A549 (cell line): ENCODE measurements around the gene ANAPC5. TPM values are rescaled to one million over a fixed set of nuclear protein-coding genes. Genes with fewer than 3 reads are reported as not detected.

Source experiments
- ATAC-seq, 2 experiments: fragments of 200-7000 bp in 1 of 2; fragments of >200 bp in 1 of 2; cut with Nextera tagmentation in 1 of 2; cut with Tn5 transposase in 1 of 2; 3 replicates each; pipeline versions ENCODE4 v1.8.0 to v1.9.1; 2018 to 2020; ENCODE audit warnings: mild to moderate bottlenecking in 1 of 2, moderate library complexity in 1 of 2
- CTCF ChIA-PET: fragments of 300-600 bp; sonication (Branson Sonifier 250); formaldehyde crosslinking; extraction: SDS; loops from one replicate; lab custom pipeline; 2021; ENCODE audit warnings: antibody characterized with exemption, inconsistent platforms; lab: Yijun Ruan, JAX
- POLR2A ChIA-PET: fragments of 350-600 bp; formaldehyde crosslinking; extraction: SDS; loops from one replicate; lab custom pipeline; 2021; ENCODE audit warnings: antibody characterized with exemption, inconsistent platforms; lab: Yijun Ruan, JAX
- DNase-seq, 2 experiments: peaks; one replicate each; pipeline versions ENCODE4 v3.0.0 to v3.0.0-alpha.2; 2011 to 2016; ENCODE audit warnings: low read depth in 1 of 2, low spot score in 1 of 2
- FAIRE-seq: peaks from 2 replicates; lab custom pipeline; 2011; peaks lifted over from hg19 to GRCh38; lab: Jason Lieb, UNC
- H3K27ac ChIP-seq, 2 experiments: fragments of >200 bp; sonication (Bioruptor Twin); formaldehyde crosslinking; 3 replicates each; pipeline ENCODE4 v1.5.1; 2016 to 2017
- H3K4me1 ChIP-seq: fragments of >200 bp; sonication (Bioruptor Twin); formaldehyde crosslinking; 3 replicates; pipeline ENCODE4 v1.6.1; 2016
- H3K4me2 ChIP-seq: fragments of >200 bp; sonication (Bioruptor Twin); formaldehyde crosslinking; 3 replicates; pipeline ENCODE4 v1.6.1; 2016
- H3K4me3 ChIP-seq: fragments of >200 bp; sonication (Bioruptor Twin); formaldehyde crosslinking; 3 replicates; pipeline ENCODE4 v1.5.1; 2016
- H3K9me3 ChIP-seq: fragments of >200 bp; sonication (Bioruptor Twin); formaldehyde crosslinking; 3 replicates; pipeline ENCODE4 v1.6.1; 2016
- BCL3 ChIP-seq: fragments of >200 bp; sonication (Bioruptor Twin); formaldehyde crosslinking; IDR thresholded peaks from 3 replicates; pipeline ENCODE4 v1.6.1; 2016
- CBX8 ChIP-seq: fragments of 200-600 bp; sonication (generic); IDR thresholded peaks from 2 replicates; pipeline ENCODE4 v1.6.1; 2016
- CHD2 ChIP-seq: fragments of 150-350 bp; IDR thresholded peaks from 2 replicates; pipeline ENCODE4 v1.6.1; 2014; ENCODE audit warnings: low read length; ENCODE audit not compliant: partially characterized antibody
- CTCF ChIP-seq: fragments of >200 bp; sonication (Bioruptor Twin); formaldehyde crosslinking; IDR thresholded peaks from 3 replicates; pipeline ENCODE4 v1.5.1; 2016
- EHF ChIP-seq: fragments of 250-450 bp; sonication (Bioruptor Pico); IDR thresholded peaks from 2 replicates; pipeline ENCODE4 v1.5.0; 2020; ENCODE audit warnings: mild to moderate bottlenecking
- ELK1 ChIP-seq: fragments of 150-350 bp; IDR thresholded peaks from 2 replicates; pipeline ENCODE4 v1.6.1; 2014; ENCODE audit warnings: low read depth, mild to moderate bottlenecking, low read length
- EP300 ChIP-seq, 2 experiments: fragments of >200 bp; sonication (Bioruptor Twin); formaldehyde crosslinking; IDR thresholded peaks; 2 replicates in 1 of 2; 3 replicates in 1 of 2; pipeline ENCODE4 v1.6.1; 2016 to 2017
- HDAC2 ChIP-seq: fragments of 200-600 bp; sonication (generic); IDR thresholded peaks from 2 replicates; pipeline ENCODE4 v1.6.1; 2016
- HEYL ChIP-seq: fragments of 250-450 bp; sonication (Bioruptor Pico); IDR thresholded peaks from 2 replicates; pipeline ENCODE4 v1.8.0; 2021; ENCODE audit warnings: mild to moderate bottlenecking, moderate library complexity
- HOXB13 ChIP-seq: fragments of 250-450 bp; sonication (Bioruptor Pico); IDR thresholded peaks from 2 replicates; pipeline ENCODE4 v1.5.0; 2020; ENCODE audit warnings: low read depth, mild to moderate bottlenecking, moderate library complexity
- JUNB ChIP-seq: fragments of >200 bp; sonication (Bioruptor Twin); formaldehyde crosslinking; IDR thresholded peaks from 2 replicates; pipeline ENCODE4 v1.6.1; 2016
- KDM5A ChIP-seq: fragments of 200-600 bp; sonication (generic); IDR thresholded peaks from 2 replicates; pipeline ENCODE4 v1.6.1; 2016; ENCODE audit warnings: antibody characterized with exemption, mild to moderate bottlenecking
- MAX ChIP-seq: IDR thresholded peaks from 2 replicates; pipeline ENCODE4 v1.6.1; 2012
- MAZ ChIP-seq: fragments of 150-350 bp; IDR thresholded peaks from 2 replicates; pipeline ENCODE4 v1.6.1; 2014; ENCODE audit warnings: antibody characterized with exemption, low read depth, low read length, borderline replicate concordance
- NFE2L2 ChIP-seq: fragments of 150-350 bp; conservative IDR thresholded peaks from 2 replicates; pipeline ENCODE4 v1.6.1; 2014; ENCODE audit warnings: low read length
- POLR2AphosphoS2 ChIP-seq: conservative IDR thresholded peaks from 2 replicates; pipeline ENCODE4 v1.6.1; 2012; ENCODE audit warnings: low read length, improper control_type of control experiment, inconsistent platforms
- RNF2 ChIP-seq: fragments of 200-600 bp; sonication (generic); IDR thresholded peaks from 2 replicates; pipeline ENCODE4 v1.6.1; 2016; ENCODE audit warnings: low read depth, mild to moderate bottlenecking, antibody characterized with exemption, moderate library complexity, borderline replicate concordance
- SREBF2 ChIP-seq: fragments of 450-650 bp; IDR thresholded peaks from 2 replicates; pipeline ENCODE4 v1.6.1; 2014; ENCODE audit warnings: mild to moderate bottlenecking, moderate library complexity
- USF2 ChIP-seq: fragments of 450-650 bp; IDR thresholded peaks from 2 replicates; pipeline ENCODE4 v1.6.1; 2014; ENCODE audit warnings: antibody characterized with exemption
- ZFP36 ChIP-seq: fragments of 450-650 bp; IDR thresholded peaks from 2 replicates; pipeline ENCODE4 v1.6.1; 2014; ENCODE audit warnings: borderline replicate concordance; ENCODE audit not compliant: partially characterized antibody
- ZSCAN20 ChIP-seq: fragments of 250-450 bp; sonication (Bioruptor Pico); IDR thresholded peaks from 2 replicates; pipeline ENCODE4 v1.8.0; 2022; ENCODE audit warnings: mild to moderate bottlenecking, moderate library complexity
- WGBS: methylation state at CpG from one replicate; pipeline ENCODE4 v1.1.6; 2017; ENCODE audit errors: missing lambda C conversion rate; 5-methylcytosine and 5-hydroxymethylcytosine counted together
- polyA plus RNA-seq, 4 experiments: library from polyadenylated mRNA; depleted of rRNA in 3 of 4; stranded (reverse); fragments of >200 nt; fragmentation: RNase III in 1 of 4; extraction: RNeasy Plus Mini Kit Qiagen cat#74134 plus additional on column Dnase treatment in 1 of 4; gene quantifications; 2 replicates in 3 of 4; 3 replicates in 1 of 4; pipeline ENCODE4 v1.2.3, GENCODE V29; 2011 to 2017
- TF ChIP-seq, protein P1 (sequence below): IDR thresholded peaks from 2 replicates; pipeline ENCODE4 v1.6.1; 2012

ANAPC5 gene
- polyA plus RNA-seq, 2 of the 4 experiments (the other 2 are of a cell fraction), result 91.6 to 225 TPM

- Histone ChIP-seq H3K4me3 (no peak overlapping the region), H3K27ac (peak overlapping the region in 1 of 2 experiments; percentile 77; a peak in 1 of 6 replicates), H3K4me1 (peaks cover 9% of the 10 kb centered on the region), H3K9me3 (no peaks in the 10 kb centered on the region), H3K4me2 (peak overlapping the region; percentile 41; the same call in 2 of the 3 replicates)
- no peak for FAIRE-seq
- 91% methylated on average over 6 of the region's 6 CpGs for WGBS
- ChIA-PET CTCF (interaction anchor here (0.5 to 2.4 kb wide), 10 partner anchors 8 to 110 kb away, joined by 3 to 7 read pairs (median 3); no protein-coding TSS in a partner anchor), POLR2A (interaction anchor here (0.6 to 0.7 kb wide), 2 partner anchors 74 to 395 kb away, joined by 3 read pairs; no protein-coding TSS in a partner anchor)
- TF ChIP-seq USF2, result no peak
- no peak for TF ChIP-seq MAZ
- no peak for TF ChIP-seq CTCF
- TF ChIP-seq RNF2, result no peak
- no peak for DNase-seq
- ATAC-seq, result 0 out of 6 replicates have a peak, but pooled peaks of 1 of the 2 experiments have one; percentile 14
Observed at GRCh38 chr12:121277374-121277759, 74.8 kb downstream of the ANAPC5 start.

DNA sequence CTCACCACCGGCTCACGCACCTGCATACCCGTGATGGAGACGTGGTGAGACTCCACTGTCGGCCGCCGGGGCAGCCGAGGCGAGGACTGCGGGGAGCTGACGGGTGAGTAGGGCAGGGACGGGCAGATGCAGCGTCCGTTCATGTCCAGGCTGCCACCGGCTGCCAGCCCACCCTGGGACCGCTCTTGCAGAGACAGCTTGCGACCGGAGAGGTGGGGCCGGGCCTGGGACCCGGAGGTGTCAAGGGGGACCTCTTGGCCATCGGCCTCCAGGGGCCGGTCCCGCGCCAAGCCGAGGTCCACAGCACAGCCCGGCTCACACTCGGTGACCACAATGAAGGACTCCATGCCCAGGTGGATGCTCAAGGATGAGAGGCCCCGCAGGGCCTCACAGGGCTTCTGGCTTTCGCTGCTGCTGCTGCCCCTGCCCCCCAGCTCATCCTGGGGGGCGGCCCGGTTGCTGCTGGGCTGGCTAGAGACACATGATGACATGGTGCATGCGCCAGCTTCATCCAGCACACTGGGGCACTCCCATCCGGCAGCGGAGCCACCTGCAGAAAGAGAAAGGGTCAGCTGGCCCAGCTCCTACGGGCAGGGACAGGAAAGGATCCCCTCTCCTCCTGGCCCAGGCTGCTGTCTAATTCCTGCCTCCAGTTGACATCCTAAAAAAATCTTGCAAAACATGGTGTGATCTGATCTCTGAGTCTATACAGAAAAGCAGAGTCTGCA, 78.0 kb downstream of the ANAPC5 start:
- Histone ChIP-seq H3K4me3 (no peak overlapping the region), H3K27ac (no peak overlapping the region), H3K4me1 (peaks cover 9% of the 10 kb centered on the region), H3K9me3 (no peaks in the 10 kb centered on the region), H3K4me2 (no peak overlapping the region)
- POLR2A ChIA-PET, result no interaction called here
- CTCF ChIA-PET, result interaction anchor here (1.0 to 1.8 kb wide), 2 partner anchors 16 to 21 kb away, joined by 4 to 7 read pairs; partner anchors contain the start of gene CAMKK2
- ATAC-seq, result no peak
- 98% methylated on average over 32 of the region's 35 CpGs for WGBS
- DNase-seq, result no peak
- no peak for FAIRE-seq
- no peak for TF ChIP-seq EHF
- TF ChIP-seq NFE2L2, result no peak
- TF ChIP-seq POLR2AphosphoS2, result no peak
- no peak for TF ChIP-seq HEYL (CRISPR knock-in tag)
- no peak for TF ChIP-seq ELK1
- no peak for TF ChIP-seq ZSCAN20 (CRISPR knock-in tag)
- TF ChIP-seq MAX, result no peak
- no peak for TF ChIP-seq HDAC2
- TF ChIP-seq, all 56 proteins: peak for 0

- ATAC-seq, result no peak
- peaks cover 9% of the 10 kb centered on the region for H3K4me1 ChIP-seq
- no peaks in the 10 kb centered on the region for H3K9me3 ChIP-seq
- CTCF ChIA-PET, result interaction anchor here (1.3 to 1.8 kb wide), 2 partner anchors 22 to 43 kb away, joined by 4 to 7 read pairs; partner anchors contain the start of gene CAMKK2
- no peak overlapping the region for H3K4me2 ChIP-seq
- no peak for FAIRE-seq
- POLR2A ChIA-PET, result no interaction called here
- 92% methylated on average over 14 of the region's 14 CpGs for WGBS
- H3K27ac ChIP-seq, result no peak overlapping the region
- no peak for DNase-seq
- H3K4me3 ChIP-seq, result no peak overlapping the region
- no peak for TF ChIP-seq ZFP36
- TF ChIP-seq CBX8, result no peak
- TF ChIP-seq ELK1, result no peak
- TF ChIP-seq EP300 (IDR thresholded peaks at IDR 0.05), result no peak
- no peak for TF ChIP-seq NFE2L2
- no peak for TF ChIP-seq KDM5A
- no peak for TF ChIP-seq BCL3
- TF ChIP-seq HOXB13, result no peak
- TF ChIP-seq CHD2, result no peak
- no peak for TF ChIP-seq SREBF2
- TF ChIP-seq, protein P1, sequence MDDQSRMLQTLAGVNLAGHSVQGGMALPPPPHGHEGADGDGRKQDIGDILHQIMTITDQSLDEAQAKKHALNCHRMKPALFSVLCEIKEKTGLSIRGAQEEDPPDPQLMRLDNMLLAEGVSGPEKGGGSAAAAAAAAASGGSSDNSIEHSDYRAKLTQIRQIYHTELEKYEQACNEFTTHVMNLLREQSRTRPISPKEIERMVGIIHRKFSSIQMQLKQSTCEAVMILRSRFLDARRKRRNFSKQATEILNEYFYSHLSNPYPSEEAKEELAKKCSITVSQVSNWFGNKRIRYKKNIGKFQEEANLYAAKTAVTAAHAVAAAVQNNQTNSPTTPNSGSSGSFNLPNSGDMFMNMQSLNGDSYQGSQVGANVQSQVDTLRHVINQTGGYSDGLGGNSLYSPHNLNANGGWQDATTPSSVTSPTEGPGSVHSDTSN, result no peak
- TF ChIP-seq JUNB, result no peak
Observed at GRCh38 chr12:121273364-121273896, 78.8 kb downstream of the ANAPC5 start.
